Coronary artery (tissue), 2 donors: ENCODE results near the gene HOXA13.

Experiments used
- DNase-seq: peaks from one replicate; pipeline ENCODE4 v3.0.0-alpha.2; 2017; ENCODE audit warnings: low spot score
- H3K27ac ChIP-seq, 2 donors: fragments of 200-600 bp; sonication (generic); one replicate each; pipeline ENCODE4 v1.5.1; 2016 to 2019
- H3K4me3 ChIP-seq: fragments of 200-600 bp; sonication (generic); 2 replicates; pipeline ENCODE4 v1.5.1; 2016; ENCODE audit warnings: mild to moderate bottlenecking, moderate library complexity
- TF ChIP-seq, protein P1 (sequence below): fragments of 200-600 bp; sonication (generic); IDR thresholded peaks from one replicate; pipeline ENCODE4 v1.5.1; 2019; ENCODE audit warnings: antibody characterized with exemption

The HOXA13 gene

DNA sequence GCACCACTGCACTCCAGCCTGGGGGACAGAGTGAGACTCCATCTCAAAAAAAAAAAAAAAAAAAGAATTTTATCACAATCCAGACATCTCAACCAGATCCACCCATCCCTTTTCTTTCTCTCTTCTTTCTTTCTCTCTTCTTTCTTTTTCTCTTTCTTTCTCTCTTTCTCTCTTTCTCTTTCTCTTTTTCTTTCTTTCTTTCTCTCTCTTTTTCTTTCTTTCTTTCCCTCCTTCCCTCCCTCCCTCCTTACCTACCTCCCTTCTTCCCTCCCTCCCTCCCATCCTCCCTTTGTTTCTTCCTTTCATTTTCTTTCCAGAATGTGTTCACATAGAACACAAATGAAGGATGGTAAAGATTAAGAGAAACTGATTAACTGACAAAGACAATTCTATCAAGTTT, 18.1 kb upstream of the HOXA13 start:
- Histone ChIP-seq H3K27ac (no peak overlapping the region), H3K4me3 (no peak overlapping the region)
- DNase-seq: no peak
- TF ChIP-seq, protein P1, sequence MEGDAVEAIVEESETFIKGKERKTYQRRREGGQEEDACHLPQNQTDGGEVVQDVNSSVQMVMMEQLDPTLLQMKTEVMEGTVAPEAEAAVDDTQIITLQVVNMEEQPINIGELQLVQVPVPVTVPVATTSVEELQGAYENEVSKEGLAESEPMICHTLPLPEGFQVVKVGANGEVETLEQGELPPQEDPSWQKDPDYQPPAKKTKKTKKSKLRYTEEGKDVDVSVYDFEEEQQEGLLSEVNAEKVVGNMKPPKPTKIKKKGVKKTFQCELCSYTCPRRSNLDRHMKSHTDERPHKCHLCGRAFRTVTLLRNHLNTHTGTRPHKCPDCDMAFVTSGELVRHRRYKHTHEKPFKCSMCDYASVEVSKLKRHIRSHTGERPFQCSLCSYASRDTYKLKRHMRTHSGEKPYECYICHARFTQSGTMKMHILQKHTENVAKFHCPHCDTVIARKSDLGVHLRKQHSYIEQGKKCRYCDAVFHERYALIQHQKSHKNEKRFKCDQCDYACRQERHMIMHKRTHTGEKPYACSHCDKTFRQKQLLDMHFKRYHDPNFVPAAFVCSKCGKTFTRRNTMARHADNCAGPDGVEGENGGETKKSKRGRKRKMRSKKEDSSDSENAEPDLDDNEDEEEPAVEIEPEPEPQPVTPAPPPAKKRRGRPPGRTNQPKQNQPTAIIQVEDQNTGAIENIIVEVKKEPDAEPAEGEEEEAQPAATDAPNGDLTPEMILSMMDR: no peak

DNA sequence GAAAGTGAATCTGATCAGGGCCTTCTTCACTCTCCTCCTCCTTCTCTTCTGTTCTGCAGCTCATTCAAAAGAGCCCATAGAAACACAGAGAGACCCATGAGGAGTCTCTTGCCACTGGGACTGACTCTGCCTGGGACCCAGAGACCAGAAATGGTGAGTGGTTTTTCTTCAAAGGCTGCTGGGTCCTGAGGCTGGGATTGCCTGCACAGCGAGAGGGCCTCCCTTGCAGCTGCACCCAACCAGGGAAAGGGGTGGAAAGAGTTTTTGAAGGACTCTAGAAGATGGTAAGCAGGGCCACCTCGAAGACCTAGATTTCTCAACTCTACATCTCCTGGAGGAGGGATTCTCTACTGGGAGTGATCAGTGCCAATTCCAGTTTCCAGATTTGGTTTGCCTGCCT, 15.5 kb upstream of the HOXA13 start:
- no peak overlapping the region for H3K27ac ChIP-seq
- no peak overlapping the region for H3K4me3 ChIP-seq
- no peak for DNase-seq
- TF ChIP-seq, protein P1: no peak

DNA sequence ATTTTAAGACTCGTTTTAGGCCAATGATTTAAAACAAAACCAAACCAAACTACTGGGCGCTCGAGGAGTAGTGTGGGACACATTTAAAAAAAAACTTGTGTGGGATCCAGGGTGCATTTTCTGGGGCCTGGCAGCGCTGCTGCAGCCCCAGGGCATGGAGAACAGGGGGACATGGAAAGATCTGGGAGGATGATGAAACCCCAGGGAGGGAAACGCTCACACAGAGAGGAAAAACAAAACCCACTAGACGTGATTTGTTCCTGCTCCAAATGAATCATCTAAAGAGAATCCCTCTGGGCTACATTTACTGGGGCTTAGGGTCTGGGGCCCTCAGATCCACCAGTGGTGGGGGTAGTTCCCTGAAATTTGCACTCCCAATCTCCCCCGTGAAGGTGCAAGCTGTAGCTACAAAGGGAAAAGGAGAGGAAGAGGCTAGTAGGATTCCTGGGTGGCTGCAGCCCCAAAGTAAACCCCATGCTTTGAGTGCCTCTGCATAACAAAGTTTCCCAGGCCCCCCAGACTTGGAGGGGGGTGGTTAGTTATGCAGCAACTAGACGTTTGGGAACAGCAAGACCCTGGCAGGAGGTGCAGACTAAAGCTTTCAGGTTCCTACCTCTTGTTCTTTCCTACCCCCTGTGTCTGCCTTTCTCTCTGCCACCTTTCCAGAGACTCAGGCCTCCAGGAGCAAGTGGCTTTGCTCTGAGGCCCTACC, 14.5 kb upstream of the HOXA13 start:
- no peak for DNase-seq
- Histone ChIP-seq H3K4me3 (no peak overlapping the region), H3K27ac (no peak overlapping the region)
- TF ChIP-seq, protein P1: no peak

DNA sequence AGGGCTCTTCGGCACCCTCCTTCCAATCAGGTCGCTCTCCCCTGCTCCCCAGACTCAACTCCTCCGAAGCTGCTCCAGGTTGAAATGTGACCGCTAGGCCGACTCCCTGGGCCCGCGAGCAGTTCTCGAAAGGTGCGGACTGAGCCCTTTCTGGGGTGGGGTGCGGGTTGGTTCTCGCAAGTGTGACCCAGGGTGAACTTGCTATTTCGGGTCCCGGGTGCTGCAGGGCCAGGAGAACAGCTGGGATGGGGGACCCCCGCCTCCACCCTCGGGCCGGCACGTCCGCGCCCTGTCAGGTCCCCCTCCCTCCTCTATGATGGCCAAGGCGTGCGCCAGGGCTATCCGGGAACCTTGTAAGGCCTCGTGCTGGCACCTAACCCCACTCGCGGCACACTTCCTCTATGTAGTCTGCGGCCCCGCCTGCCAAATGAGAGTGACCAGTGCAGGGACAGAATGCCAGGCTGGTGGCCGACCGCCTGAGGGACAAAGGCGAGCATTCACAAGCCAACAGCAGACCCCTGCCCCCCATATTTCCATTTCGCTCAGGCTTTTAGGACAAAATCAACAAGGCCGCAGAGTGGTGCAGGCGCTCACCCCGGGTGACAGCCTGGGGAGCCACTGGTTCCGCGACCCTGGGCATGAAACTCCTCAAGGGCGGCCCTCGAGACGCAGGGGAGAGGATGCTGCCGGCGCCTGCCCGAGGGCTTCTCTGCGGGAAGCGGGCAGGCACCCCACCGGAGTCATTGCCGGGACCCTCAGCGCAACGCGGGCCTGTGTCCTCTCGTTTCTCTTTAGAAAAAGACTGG, 13.7 kb upstream of the HOXA13 start:
- TF ChIP-seq, protein P1: no peak
- DNase-seq: no peak
- H3K4me3 ChIP-seq: peak overlapping the region; percentile 42

DNA sequence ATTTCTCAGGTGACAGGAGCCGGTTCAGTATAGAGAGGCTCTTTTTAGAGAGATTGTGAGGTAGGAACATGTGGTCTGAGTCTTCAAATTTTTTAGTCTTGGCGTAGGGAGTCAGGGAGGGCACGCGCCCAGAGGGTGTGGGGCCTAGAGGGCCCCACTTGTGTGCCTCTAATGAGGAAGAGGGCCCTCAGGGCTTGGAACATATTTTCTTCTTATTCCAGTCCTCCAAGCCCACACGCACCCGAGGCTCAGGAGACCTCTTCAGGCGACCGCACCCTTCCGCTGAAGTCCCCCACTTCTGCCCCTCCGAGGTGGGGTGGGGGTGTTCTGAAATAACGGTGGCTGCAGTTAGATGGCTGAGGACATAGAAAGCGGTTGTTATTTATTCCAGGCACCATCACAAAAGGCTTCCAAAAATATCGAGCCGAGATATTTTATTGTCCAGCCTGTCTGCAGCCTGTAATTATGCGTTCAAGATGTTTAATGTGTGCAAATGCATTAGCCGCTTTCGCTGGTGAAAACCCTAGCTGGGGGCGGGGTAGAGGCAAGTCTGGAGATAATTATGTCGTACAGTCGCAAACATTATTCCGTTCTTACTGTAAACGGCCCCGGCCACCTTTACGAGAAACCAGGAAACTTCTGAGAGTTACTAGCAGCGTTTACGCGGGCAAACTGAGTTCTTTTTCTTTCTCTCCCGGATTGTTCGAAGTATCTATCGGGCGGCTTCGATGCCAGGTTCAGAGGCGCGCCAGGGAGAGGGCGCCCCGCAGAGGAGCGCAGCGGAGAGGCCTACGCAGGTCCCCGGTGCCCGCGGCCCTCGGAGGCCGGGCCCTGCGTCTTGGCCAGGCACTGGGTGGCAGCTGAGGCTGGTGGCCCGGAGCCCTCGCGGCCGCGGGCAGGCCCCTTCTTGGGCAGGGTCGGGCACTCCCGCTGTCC, 12.9 kb upstream of the HOXA13 start:
- TF ChIP-seq, protein P1: no peak
- DNase-seq: no peak
- peak overlapping the region; percentile 42 for H3K4me3 ChIP-seq
- no peak overlapping the region for H3K27ac ChIP-seq

More for the DNA sequence above, 13.7 kb upstream of the HOXA13 start:
- H3K27ac ChIP-seq: no peak overlapping the region

DNA sequence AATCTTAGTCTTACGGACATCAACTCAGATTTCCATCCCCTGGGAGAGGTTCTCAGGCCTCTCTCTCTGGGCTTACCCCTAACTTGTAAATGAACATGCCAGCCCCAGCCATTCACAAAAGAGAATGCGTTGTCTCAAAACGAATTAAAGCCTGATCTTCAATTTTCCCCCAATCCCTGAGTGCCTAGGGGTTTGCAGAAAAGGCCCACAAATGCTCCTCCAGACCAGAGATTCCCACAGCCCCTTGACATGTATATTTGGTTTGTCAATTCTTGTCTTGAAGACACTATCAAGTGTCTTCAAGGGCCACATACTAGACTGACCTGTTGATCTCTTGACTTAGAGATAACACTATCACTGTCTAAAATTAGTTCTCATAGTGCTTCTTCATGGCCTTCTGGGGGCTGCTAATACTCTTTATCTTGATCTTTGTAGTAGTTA, 11.9 kb upstream of the HOXA13 start:
- TF ChIP-seq, protein P1: no peak
- no peak for DNase-seq
- H3K4me3 ChIP-seq: no peak overlapping the region
- H3K27ac ChIP-seq: no peak overlapping the region
